Adipocyte (in vitro differentiated cells): ENCODE results near the gene TUT7.

Experiments
- DNase-seq: peaks from one replicate; pipeline ENCODE4 v3.0.0-alpha.2; 2015; ENCODE audit warnings: low read depth
- H3K27me3 ChIP-seq: replicated peaks from 2 replicates; pipeline ENCODE4 v1.7.0; 2013; ENCODE audit warnings: mild to moderate bottlenecking, low read length, moderate library complexity; ENCODE audit not compliant: control insufficient read depth, insufficient read depth
- H3K36me3 ChIP-seq: 2 replicates; pipeline ENCODE4 v1.7.0; 2013; ENCODE audit warnings: low read length, mild to moderate bottlenecking, moderate library complexity; ENCODE audit not compliant: control insufficient read depth, insufficient read depth, severe bottlenecking
- H3K4me1 ChIP-seq: 2 replicates; pipeline ENCODE4 v1.7.0; 2013; ENCODE audit warnings: mild to moderate bottlenecking, low read length, moderate library complexity; ENCODE audit not compliant: control insufficient read depth, insufficient read depth
- H3K4me3 ChIP-seq: 2 replicates; pipeline ENCODE4 v1.7.0; 2013; ENCODE audit warnings: mild to moderate bottlenecking, low read length, moderate library complexity
- H3K9ac ChIP-seq: 2 replicates; pipeline ENCODE4 v1.7.0; 2013; ENCODE audit warnings: mild to moderate bottlenecking, low read length, moderate library complexity
- H3K9me3 ChIP-seq: 2 replicates; pipeline ENCODE4 v1.7.0; 2013; ENCODE audit warnings: mild to moderate bottlenecking, low read length, moderate library complexity; ENCODE audit not compliant: control insufficient read depth

Gene TUT7

GRCh38 chr9:86344818-86345217 lies 9.4 kb downstream of the TUT7 start:
- peaks cover 55% of the 10 kb centered on the region for H3K4me1 ChIP-seq
- no peaks in the 10 kb centered on the region for H3K9me3 ChIP-seq
- DNase-seq, result no peak
- no peak overlapping the region for H3K9ac ChIP-seq
- no peaks in the 10 kb centered on the region for H3K27me3 ChIP-seq
- H3K4me3 ChIP-seq, result no peak overlapping the region
- peaks cover 71% of the 10 kb centered on the region for H3K36me3 ChIP-seq

- Histone ChIP-seq H3K36me3 (peaks cover 83% of the 10 kb centered on the region), H3K4me3 (no peak overlapping the region), H3K9me3 (no peaks in the 10 kb centered on the region), H3K27me3 (no peaks in the 10 kb centered on the region), H3K9ac (no peak overlapping the region), H3K4me1 (peaks cover 36% of the 10 kb centered on the region)
- no peak for DNase-seq
Observed at GRCh38 chr9:86342269-86342668, 11.9 kb downstream of the TUT7 start.

- H3K27me3 ChIP-seq, result no peaks in the 10 kb centered on the region
- peak overlapping the region; percentile 10 for H3K4me3 ChIP-seq
- peaks cover 31% of the 10 kb centered on the region for H3K4me1 ChIP-seq
- no peaks in the 10 kb centered on the region for H3K9me3 ChIP-seq
- peak overlapping the region; percentile 17 for H3K9ac ChIP-seq
- H3K36me3 ChIP-seq, result peaks cover 91% of the 10 kb centered on the region
- peak; percentile 49 for DNase-seq
Observed at GRCh38 chr9:86341007-86341491, 13.2 kb downstream of the TUT7 start.

- DNase-seq, result no peak
- peak overlapping the region; percentile 17 for H3K9ac ChIP-seq
Observed at GRCh38 chr9:86340356-86341006, 13.7 kb downstream of the TUT7 start.

GRCh38 chr9:86337469-86338108 lies 16.6 kb downstream of the TUT7 start:
- no peak for DNase-seq

More at GRCh38 chr9:86340356-86341006, 13.7 kb downstream of the TUT7 start:
- H3K4me1 ChIP-seq, result peaks cover 31% of the 10 kb centered on the region
- H3K4me3 ChIP-seq, result peak overlapping the region; percentile 6
- H3K36me3 ChIP-seq, result peaks cover 91% of the 10 kb centered on the region
- no peaks in the 10 kb centered on the region for H3K9me3 ChIP-seq
- no peaks in the 10 kb centered on the region for H3K27me3 ChIP-seq

GRCh38 chr9:86336058-86336457 lies 18.2 kb downstream of the TUT7 start:
- Histone ChIP-seq H3K9ac (no peak overlapping the region), H3K36me3 (peaks cover 95% of the 10 kb centered on the region), H3K4me3 (no peak overlapping the region), H3K4me1 (peaks cover 17% of the 10 kb centered on the region), H3K27me3 (no peaks in the 10 kb centered on the region), H3K9me3 (no peaks in the 10 kb centered on the region)
- DNase-seq, result no peak

More at GRCh38 chr9:86337469-86338108, 16.6 kb downstream of the TUT7 start:
- Histone ChIP-seq H3K4me1 (peaks cover 31% of the 10 kb centered on the region), H3K9ac (no peak overlapping the region), H3K27me3 (no peaks in the 10 kb centered on the region), H3K9me3 (no peaks in the 10 kb centered on the region), H3K4me3 (no peak overlapping the region), H3K36me3 (peaks cover 92% of the 10 kb centered on the region)

GRCh38 chr9:86333651-86334050 lies 20.6 kb downstream of the TUT7 start:
- Histone ChIP-seq H3K9me3 (no peaks in the 10 kb centered on the region), H3K4me1 (no peaks in the 10 kb centered on the region), H3K27me3 (no peaks in the 10 kb centered on the region), H3K4me3 (no peak overlapping the region), H3K36me3 (peaks cover 96% of the 10 kb centered on the region), H3K9ac (no peak overlapping the region)
- no peak for DNase-seq

- H3K36me3 ChIP-seq, result peaks cover 95% of the 10 kb centered on the region
- no peak for DNase-seq
Observed at GRCh38 chr9:86330186-86330585, 24.0 kb downstream of the TUT7 start.

GRCh38 chr9:86329649-86330048 lies 24.6 kb downstream of the TUT7 start:
- Histone ChIP-seq H3K4me3 (no peak overlapping the region), H3K36me3 (peaks cover 95% of the 10 kb centered on the region), H3K9me3 (no peaks in the 10 kb centered on the region), H3K27me3 (no peaks in the 10 kb centered on the region), H3K4me1 (peaks cover 10% of the 10 kb centered on the region), H3K9ac (no peak overlapping the region)
- DNase-seq, result no peak

More at GRCh38 chr9:86330186-86330585, 24.0 kb downstream of the TUT7 start:
- Histone ChIP-seq H3K9me3 (no peaks in the 10 kb centered on the region), H3K27me3 (no peaks in the 10 kb centered on the region), H3K4me1 (peaks cover 5% of the 10 kb centered on the region), H3K4me3 (no peak overlapping the region), H3K9ac (no peak overlapping the region)

GRCh38 chr9:86328156-86328555 lies 26.1 kb downstream of the TUT7 start:
- no peaks in the 10 kb centered on the region for H3K9me3 ChIP-seq
- H3K36me3 ChIP-seq, result peaks cover 92% of the 10 kb centered on the region
- no peak for DNase-seq

GRCh38 chr9:86326536-86326935 lies 27.7 kb downstream of the TUT7 start:
- no peak overlapping the region for H3K9ac ChIP-seq
- DNase-seq, result no peak
- H3K27me3 ChIP-seq, result no peaks in the 10 kb centered on the region
- peaks cover 92% of the 10 kb centered on the region for H3K36me3 ChIP-seq
- H3K4me3 ChIP-seq, result no peak overlapping the region
- peaks cover 41% of the 10 kb centered on the region for H3K4me1 ChIP-seq
- H3K9me3 ChIP-seq, result no peaks in the 10 kb centered on the region

More at GRCh38 chr9:86328156-86328555, 26.1 kb downstream of the TUT7 start:
- Histone ChIP-seq H3K4me3 (no peak overlapping the region), H3K27me3 (no peaks in the 10 kb centered on the region), H3K4me1 (peaks cover 25% of the 10 kb centered on the region), H3K9ac (no peak overlapping the region)
